D721Med (cell line): ENCODE data around the gene DGUOK.

Experiments used
- DNase-seq: peaks from one replicate; pipeline ENCODE4 v3.0.0; 2011; ENCODE audit warnings: low spot score; ENCODE audit not compliant: insufficient read length
- FAIRE-seq: peaks from 2 replicates; lab custom pipeline; 2011; peaks lifted over from hg19 to GRCh38; lab: Jason Lieb, UNC
- CTCF ChIP-seq: IDR thresholded peaks from 2 replicates; pipeline ENCODE4 v1.5.1; 2012; ENCODE audit warnings: mild to moderate bottlenecking, control low read depth; ENCODE audit not compliant: insufficient read depth; ENCODE audit errors: missing control alignments

Gene DGUOK

GRCh38 chr2:73917296-73917695 is 9.4 kb upstream of the DGUOK start:
- no peak for TF ChIP-seq CTCF
- FAIRE-seq (no peak), DNase-seq (no peak)

- DNase-seq (no peak), FAIRE-seq (no peak)
- no peak for TF ChIP-seq CTCF
These were observed 8.9 kb upstream of the DGUOK start for GRCh38 chr2:73917696-73918207.

GRCh38 chr2:73918856-73919255 is 7.8 kb upstream of the DGUOK start:
- no peak for DNase-seq
- FAIRE-seq, result no peak
- no peak for TF ChIP-seq CTCF

GRCh38 chr2:73919596-73920228 is 7.0 kb upstream of the DGUOK start:
- no peak for TF ChIP-seq CTCF

GRCh38 chr2:73920577-73921545 is 5.8 kb upstream of the DGUOK start:
- DNase-seq (peak; percentile 22), FAIRE-seq (no peak)

More at GRCh38 chr2:73919596-73920228, 7.0 kb upstream of the DGUOK start:
- FAIRE-seq (no peak), DNase-seq (no peak)

GRCh38 chr2:73921581-73921980 is 5.1 kb upstream of the DGUOK start:
- DNase-seq (no peak), FAIRE-seq (no peak)
- TF ChIP-seq CTCF, result no peak

More at GRCh38 chr2:73920577-73921545, 5.8 kb upstream of the DGUOK start:
- TF ChIP-seq CTCF, result peak; percentile 27

- no peak for TF ChIP-seq CTCF
- FAIRE-seq (no peak), DNase-seq (no peak)
These were observed 4.0 kb upstream of the DGUOK start for GRCh38 chr2:73922681-73923080.
